CD4-positive, alpha-beta T cell treated with Interferon gamma for 1 hour (primary cell): ENCODE results near the gene CGB7.

ENCODE experiments used
- DNase-seq: peaks from one replicate; pipeline ENCODE4 v3.0.0-alpha.2; 2020

CGB7 gene

GRCh38 chr19:49014870-49015255, 42.7 kb downstream of the CGB7 start:
- no peak for DNase-seq

GRCh38 chr19:49014123-49014869, 43.3 kb downstream of the CGB7 start:
- no peak for DNase-seq

GRCh38 chr19:49011194-49011593, 46.4 kb downstream of the CGB7 start:
- no peak for DNase-seq

GRCh38 chr19:49010453-49010852, 47.1 kb downstream of the CGB7 start:
- DNase-seq, result no peak

GRCh38 chr19:49009828-49010227, 47.7 kb downstream of the CGB7 start:
- DNase-seq, result no peak

GRCh38 chr19:49006905-49007304, 50.6 kb downstream of the CGB7 start:
- DNase-seq, result no peak

GRCh38 chr19:49004964-49005614, 52.5 kb downstream of the CGB7 start:
- no peak for DNase-seq
